Measurements from ENCODE around the gene MED4.

Gene MED4

GRCh38 chr13:48094781-48095502 lies at the start of gene MED4:
Gene MED4 (minus strand): TSS chr13:48095104. CDS start chr13:48095078, 26 bp downstream.
- peak; percentile 91 to 92 for DNase-seq

DNA sequence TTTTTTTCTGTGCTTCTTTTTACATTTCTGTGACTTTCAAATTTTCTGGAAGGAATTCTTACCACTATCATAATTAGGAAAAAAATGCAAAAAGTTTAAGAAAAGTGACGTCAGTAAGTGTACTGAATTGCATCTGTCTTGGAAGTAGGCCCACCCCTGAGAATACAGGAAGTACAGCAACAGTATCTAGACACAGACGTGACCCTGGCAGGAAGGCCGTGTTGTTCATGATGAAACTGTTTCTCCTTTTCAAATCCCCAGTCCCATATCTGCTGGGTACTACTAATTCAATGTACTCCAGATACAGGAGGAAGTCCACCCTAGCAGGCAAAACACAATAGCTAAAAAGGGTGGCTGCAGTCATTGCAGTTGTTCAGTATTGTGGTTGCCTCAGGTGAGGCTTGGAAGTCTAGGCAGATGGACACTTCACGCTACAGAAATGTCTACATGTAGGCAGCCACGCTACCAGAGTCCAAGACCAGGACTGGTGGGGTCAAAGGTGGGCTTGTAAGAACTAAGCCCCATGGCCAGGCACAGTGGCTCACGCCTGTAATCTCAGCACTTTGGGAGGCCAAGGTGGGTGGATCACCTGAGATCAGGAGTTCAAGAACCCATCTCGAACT lies 49.6 kb upstream of the MED4 start:
- peak in 1 of 2 donors; percentile 85 for DNase-seq

DNA sequence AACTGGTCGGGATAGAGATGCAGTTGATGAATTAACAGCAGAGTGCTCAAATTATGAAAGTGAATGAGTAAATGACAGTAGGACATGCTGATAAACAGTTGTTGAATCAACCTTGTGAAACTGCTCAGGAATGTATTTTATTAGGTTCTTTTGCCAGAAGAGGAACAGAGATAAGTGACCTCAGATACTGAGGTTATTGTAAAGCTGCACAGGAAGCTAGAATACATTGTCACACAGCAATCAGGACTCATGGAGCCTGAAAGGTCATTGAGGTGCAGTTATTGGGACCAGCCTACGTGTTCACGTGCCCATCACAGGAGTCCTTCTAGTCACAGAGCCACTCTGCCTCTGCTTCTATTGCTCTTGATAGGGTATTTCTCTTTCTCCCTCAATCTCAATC lies 47.5 kb upstream of the MED4 start:
- DNase-seq, result peak in 1 of 2 donors; percentile 28

GRCh38 chr13:48138270-48138669 lies 43.4 kb upstream of the MED4 start:
- no peak for DNase-seq

DNA sequence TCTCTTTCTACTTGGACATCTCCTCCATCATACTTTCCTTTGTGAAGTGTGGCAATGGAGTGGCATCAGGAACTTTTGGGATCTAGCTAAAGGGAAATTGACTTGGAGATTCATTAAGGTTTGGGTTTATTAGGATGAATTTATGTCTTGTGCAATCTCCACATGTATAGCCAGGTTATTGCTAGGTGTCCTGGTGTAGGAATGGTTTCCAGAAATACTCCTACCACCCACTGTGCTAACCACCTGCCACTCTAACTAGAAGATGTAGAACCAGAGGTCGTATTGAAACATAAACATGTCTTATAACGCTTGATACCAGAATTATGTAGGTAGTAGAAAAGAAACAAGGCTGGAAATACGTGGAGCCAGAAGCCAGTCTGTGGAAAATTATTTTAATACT lies 38.1 kb upstream of the MED4 start:
- DNase-seq, result no peak

DNA sequence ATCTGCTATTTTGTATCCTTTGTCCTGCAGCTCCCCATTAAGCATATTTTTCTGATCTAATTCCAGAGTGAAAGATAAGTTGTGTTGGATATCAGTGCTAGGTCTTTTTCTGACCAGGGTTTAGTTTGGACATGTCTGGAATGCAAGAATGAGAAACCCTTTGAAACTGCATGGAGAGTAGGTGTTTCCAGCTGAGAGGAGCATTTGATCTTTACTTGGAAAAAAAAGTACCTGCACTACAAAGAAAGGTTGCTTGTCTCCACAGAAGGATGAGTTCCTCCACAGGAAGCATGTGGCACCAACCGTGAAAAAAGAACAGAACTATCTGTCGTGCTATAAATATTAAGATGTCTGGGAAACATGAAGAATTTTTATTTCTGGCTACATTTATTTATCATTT lies 36.6 kb upstream of the MED4 start:
- no peak for DNase-seq

- peak; percentile 7 to 83 for DNase-seq
Observed at GRCh38 chr13:48126944-48127830, 32.3 kb upstream of the MED4 start.

DNA sequence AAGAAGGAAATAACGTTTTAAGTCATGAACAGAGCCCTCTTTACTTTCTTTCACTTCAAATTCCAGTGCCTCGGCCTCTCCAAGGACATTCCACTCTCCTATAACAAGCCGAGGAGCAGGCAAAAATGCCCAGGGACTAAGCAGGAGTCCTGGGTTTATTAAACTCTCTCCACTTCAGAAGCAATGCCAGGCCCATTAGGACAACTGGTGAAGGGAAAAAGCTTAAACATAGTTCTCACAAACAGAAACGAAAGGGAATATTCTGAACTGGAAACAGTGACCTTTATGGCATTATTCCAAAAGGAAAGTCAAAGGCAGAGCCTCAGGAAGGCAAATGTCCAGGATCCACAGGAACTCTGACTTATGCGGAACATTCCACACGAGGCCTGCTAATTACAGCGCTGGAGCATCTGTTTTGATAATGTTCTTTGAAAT lies 30.9 kb upstream of the MED4 start:
- DNase-seq, result no peak

- DNase-seq, result no peak
Observed at GRCh38 chr13:48123812-48124211, 28.9 kb upstream of the MED4 start.

DNA sequence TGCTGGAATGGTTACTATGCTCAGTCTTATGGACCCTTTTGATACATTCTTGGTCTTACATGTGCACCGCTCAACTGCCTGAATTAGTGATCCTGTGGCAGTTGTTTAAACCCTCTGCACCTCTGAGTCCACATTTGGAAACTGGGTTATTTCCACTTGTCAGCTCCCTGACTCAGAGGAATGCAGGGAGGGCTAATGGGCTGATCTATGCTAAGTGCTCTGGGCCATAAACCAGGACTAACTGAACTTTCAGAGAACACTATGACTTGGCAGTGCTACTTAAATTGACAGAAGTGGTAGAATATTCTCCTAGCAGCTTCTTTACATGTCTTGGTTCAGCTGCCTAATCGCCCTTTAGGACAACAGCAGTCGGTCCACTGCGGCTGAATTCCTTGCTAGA lies 26.8 kb upstream of the MED4 start:
- no peak for DNase-seq

DNA sequence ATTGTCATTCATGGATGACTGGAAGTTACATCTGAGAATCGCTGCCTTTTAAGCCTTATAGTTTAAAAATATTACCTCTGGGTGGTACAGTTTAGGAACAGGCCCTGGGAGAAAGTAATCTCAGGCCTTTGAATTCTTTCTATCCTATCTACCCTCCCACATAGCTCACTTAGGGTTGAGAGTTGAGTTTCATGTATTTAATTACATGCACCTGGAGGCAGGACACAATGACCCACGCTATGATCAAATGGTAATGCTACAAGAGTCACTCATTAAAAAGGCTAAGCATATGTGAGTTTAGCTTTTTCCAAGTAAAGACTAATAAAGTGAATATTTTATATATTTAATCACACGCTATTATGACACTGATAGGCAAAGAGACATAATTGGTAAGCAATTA lies 25.3 kb upstream of the MED4 start:
- DNase-seq, result no peak

- no peak for DNase-seq
Observed at GRCh38 chr13:48118030-48118429, 23.1 kb upstream of the MED4 start.

DNA sequence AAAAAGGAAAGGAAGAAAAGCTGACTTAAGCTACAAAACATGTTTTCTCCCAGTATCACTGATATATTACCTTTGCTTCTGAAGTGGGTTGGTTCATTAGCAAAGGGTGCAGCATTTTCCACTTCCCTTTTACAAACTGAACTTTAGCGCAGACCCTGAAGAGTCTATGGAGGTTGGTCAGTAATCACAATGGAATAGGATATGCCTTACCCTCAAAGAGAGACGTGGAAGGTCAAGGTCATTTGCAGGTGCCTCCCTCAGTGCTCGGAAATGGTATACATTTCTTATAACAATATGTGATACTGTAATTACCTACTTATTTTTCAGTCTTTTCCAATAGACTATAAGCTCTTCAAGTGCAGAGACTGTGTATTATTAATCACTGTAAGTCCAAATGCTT lies 21.9 kb upstream of the MED4 start:
- DNase-seq, result no peak

- DNase-seq, result no peak
Observed at GRCh38 chr13:48113756-48114130, 18.8 kb upstream of the MED4 start.

DNA sequence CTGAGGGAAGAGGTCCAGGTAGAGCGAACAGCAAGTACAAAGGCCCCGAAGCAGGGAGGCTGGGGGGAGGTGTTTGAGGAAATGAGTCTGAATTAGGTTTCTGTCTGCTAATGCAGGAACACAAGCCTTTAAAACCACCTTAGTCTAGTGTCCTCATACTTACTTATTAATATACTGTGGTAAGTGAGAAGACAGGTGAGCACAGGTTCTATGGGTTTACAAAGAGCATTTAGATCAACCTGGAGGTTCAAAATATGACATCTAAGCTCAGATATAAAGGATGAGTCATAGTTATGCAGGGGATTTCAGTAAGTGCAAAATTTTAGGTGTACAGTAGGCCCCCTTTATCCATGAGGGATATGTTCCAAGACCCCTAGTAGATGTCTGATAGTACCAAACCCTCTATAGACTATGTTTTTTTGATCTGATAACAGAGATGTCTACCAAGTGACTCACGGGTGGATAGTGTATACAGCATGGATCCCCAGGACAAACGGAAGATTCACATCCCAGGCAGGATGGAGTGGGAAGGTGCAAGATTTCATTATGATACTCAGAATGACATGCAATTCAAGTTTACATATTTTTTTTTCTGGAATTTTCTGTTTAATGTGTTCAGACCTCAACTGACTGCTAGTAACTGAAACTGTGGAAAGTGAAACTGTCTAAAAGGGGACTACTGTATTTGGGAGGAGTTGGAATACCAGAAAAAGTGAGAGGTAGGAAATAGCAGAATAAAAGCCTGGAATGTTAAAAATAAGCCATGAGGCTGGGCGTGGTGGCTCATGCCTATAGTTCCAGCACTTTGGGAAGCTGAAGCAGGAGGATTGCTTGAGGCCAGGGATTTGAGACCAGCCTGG lies 18.2 kb upstream of the MED4 start:
- no peak for DNase-seq

DNA sequence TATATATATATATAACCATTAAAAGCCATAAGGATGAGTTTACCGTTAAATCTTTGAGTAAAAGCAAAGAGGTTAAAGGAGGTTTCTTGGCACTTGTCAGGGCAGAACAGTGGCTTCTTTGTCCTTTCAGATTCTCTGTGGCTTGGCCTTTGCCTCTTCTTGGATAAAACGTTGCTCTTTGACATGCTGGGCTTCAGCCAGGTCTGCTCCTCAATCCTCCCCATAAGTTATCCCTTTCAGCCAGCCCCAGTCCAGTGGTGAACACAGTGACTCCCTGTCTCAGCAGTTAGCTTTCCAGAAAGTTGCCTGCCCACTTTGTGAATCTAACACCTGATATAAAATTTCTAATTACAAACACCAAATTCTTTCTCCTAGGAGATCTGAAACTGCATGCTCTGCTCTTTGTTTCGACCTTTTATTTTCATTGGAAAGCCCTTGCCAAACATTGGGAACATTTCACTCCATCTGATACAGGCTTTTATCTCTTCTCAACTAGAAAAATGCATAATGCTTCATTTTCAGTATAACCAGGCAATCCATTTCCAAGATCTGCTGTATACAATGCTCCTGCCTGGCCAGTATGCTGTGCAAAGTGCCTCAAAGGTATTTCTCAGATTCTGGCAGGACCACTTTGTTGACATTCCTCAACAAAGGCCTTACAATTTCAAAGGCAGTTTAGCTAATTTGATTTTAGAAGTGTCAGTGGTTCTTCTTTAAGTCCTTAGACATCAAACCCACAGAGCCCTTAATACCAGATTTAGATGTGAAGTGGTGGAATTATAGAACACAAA lies 16.2 kb upstream of the MED4 start:
- no peak for DNase-seq

DNA sequence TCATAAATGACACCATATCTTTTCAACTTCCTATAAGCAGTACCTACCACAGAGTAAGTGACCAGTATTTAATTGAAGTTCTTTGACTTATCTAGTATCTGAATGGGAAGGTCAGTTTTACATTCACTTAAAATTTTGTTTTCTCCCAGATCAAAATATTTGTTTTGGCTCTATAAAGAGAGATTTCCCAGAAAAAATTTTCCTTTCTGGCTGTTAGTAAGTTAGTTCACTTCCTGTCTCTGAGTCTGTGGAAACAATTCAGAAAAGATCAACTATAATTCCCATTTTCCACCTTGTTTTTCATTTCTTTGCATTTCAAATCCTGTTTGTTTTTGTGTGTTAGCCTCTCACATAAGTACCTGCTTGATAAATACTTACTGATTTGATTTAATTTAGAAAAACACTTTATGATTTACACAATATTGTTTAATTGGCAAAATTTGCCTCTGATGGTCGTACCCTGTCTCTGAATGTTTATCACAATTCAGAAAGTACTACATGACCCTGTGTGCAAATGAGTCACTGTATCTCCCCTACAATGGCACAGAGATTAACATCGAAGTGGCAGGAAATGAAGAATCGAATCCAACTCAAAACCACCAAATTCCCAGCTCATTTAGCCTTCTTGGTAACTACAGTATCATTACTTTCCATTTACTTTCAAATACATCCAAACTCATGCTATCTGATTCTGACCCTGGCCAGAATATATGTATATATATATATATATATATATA lies 15.4 kb upstream of the MED4 start:
- no peak for DNase-seq

DNA sequence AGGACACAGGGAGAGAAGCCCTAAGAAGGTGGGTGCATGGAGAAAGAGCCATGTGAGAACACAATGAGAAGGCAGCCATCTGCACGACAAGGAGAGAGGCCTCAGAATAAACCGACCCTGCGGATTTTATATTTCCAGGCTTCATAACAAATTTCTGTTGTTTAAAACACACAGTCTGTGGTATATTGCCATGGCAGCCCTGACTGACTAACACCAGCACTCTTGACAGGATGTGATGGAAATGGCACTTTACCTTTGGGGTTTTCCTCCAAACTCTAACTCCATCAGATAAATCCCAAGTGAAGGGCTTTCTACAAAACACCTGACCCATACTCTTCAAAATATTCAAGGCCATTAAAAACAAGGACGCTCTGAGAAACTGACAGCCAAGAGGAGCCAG lies 13.2 kb upstream of the MED4 start:
- DNase-seq, result no peak

- DNase-seq, result no peak
Observed at GRCh38 chr13:48097793-48098192, 2.9 kb upstream of the MED4 start.

- DNase-seq, result no peak
Observed at GRCh38 chr13:48096670-48097069, 1.8 kb upstream of the MED4 start.

- no peak for DNase-seq
Observed at GRCh38 chr13:48094404-48094780, 512 bp downstream of the MED4 start.

All from bone marrow (tissue), 2 donors.